PC-3 (cell line): ENCODE results near the gene MRPL46. TPM values are rescaled to one million over a fixed set of nuclear protein-coding genes. Genes with fewer than 3 reads are reported as not detected.
"Not testable (repeated sequence)": the region's sequence is repeated elsewhere in the genome, so short reads cannot be mapped to it uniquely, and the experiment has no call there.

ENCODE experiments used
- ATAC-seq: fragments of 200-7000 bp; cut with Tn5 transposase; 2 replicates; pipeline ENCODE4 v1.9.1; 2020; ENCODE audit warnings: mild to moderate bottlenecking, moderate library complexity
- BruUV-seq: library from RNA; stranded (reverse); fragments of 400-500 nt; replicated peaks from 2 replicates; lab custom pipeline; 2021; lab: Mats Ljungman, UMichigan
- CTCF ChIA-PET: fragments of 300-600 bp; sonication (Branson Sonifier 250); formaldehyde crosslinking; loops from one replicate; lab custom pipeline; 2022; ENCODE audit warnings: antibody characterized with exemption; lab: Charles Lee
- POLR2A ChIA-PET: fragments of 300-600 bp; sonication (Branson Sonifier 250); formaldehyde crosslinking; loops from one replicate; lab custom pipeline; 2022; ENCODE audit warnings: antibody characterized with exemption; ENCODE audit not compliant: unreplicated experiment; lab: Charles Lee
- DNase-seq: peaks from one replicate; pipeline ENCODE4 v3.0.0-alpha.2; 2015
- H2AFZ ChIP-seq: fragments of 300-600 bp; sonication (generic); 2 replicates; pipeline ENCODE4 v1.6.0; 2016; ENCODE audit warnings: antibody characterized with exemption, low read length
- H3F3A ChIP-seq: fragments of 300-600 bp; sonication (generic); one replicate; pipeline ENCODE4 v1.6.0; 2017; ENCODE audit warnings: antibody characterized with exemption, low read length, control low read depth, mild to moderate bottlenecking; ENCODE audit not compliant: unreplicated experiment
- H3K27ac ChIP-seq: fragments of 300-600 bp; sonication (generic); 2 replicates; pipeline ENCODE4 v1.5.1; 2016; ENCODE audit warnings: mild to moderate bottlenecking, low read length
- H3K27me3 ChIP-seq: fragments of 300-600 bp; sonication (generic); 2 replicates; pipeline ENCODE4 v1.6.1; 2016; ENCODE audit warnings: low read length, mixed read lengths
- H3K36me3 ChIP-seq: fragments of 300-600 bp; sonication (generic); 2 replicates; pipeline ENCODE4 v1.6.1; 2016; ENCODE audit warnings: low read depth, mixed run types, low read length, mixed read lengths
- H3K4me1 ChIP-seq: fragments of 300-600 bp; sonication (generic); 2 replicates; pipeline ENCODE4 v1.5.1; 2016; ENCODE audit warnings: low read length; ENCODE audit not compliant: insufficient read depth
- H3K4me2 ChIP-seq: fragments of 300-600 bp; sonication (generic); 2 replicates; pipeline ENCODE4 v1.6.0; 2016; ENCODE audit warnings: low read length
- H3K4me3 ChIP-seq: fragments of 300-600 bp; sonication (generic); 2 replicates; pipeline ENCODE4 v1.5.1; 2016; ENCODE audit warnings: mild to moderate bottlenecking, low read length, mixed read lengths
- H3K79me2 ChIP-seq: fragments of 300-600 bp; sonication (generic); 2 replicates; pipeline ENCODE4 v1.6.1; 2017; ENCODE audit warnings: low read length, mixed read lengths
- H3K9ac ChIP-seq: fragments of 300-600 bp; sonication (generic); 2 replicates; pipeline ENCODE4 v1.6.0; 2016; ENCODE audit warnings: mild to moderate bottlenecking, low read length
- H3K9me2 ChIP-seq: fragments of 300-600 bp; sonication (generic); replicated peaks from 2 replicates; pipeline ENCODE4 v1.6.1; 2016; ENCODE audit warnings: mixed run types, low read length, mixed read lengths
- H3K9me3 ChIP-seq: fragments of 300-600 bp; sonication (generic); 2 replicates; pipeline ENCODE4 v1.6.1; 2016; ENCODE audit warnings: low read length, mixed read lengths
- H4K20me1 ChIP-seq: fragments of 300-600 bp; sonication (generic); 2 replicates; pipeline ENCODE4 v1.6.1; 2016; ENCODE audit warnings: low read length, mixed read lengths
- EZH2 ChIP-seq: fragments of 300-600 bp; sonication (generic); IDR thresholded peaks from one replicate; pipeline ENCODE4 v1.6.1; 2017; ENCODE audit warnings: antibody characterized with exemption, mild to moderate bottlenecking, low read length; ENCODE audit not compliant: unreplicated experiment
- EZH2phosphoT487 ChIP-seq: fragments of 300-600 bp; sonication (generic); IDR thresholded peaks from 2 replicates; pipeline ENCODE4 v1.6.1; 2018; ENCODE audit warnings: mild to moderate bottlenecking, antibody characterized with exemption, low read length, borderline replicate concordance
- intact Hi-C: fragments of 100-400 bp; cut with micrococcal nuclease; formaldehyde crosslinking; loops from 2 replicates; pipeline ENCODE4 v1.9.0; 2023
- total RNA-seq: library from RNA; depleted of rRNA; stranded (reverse); fragments of >200 nt; gene quantifications from 2 replicates; pipeline ENCODE4 v1.2.3, GENCODE V29; 2014
- TF ChIP-seq, protein P1 (sequence below): fragments of 300-600 bp; sonication (generic); conservative IDR thresholded peaks from 2 replicates; pipeline ENCODE4 v1.5.1; 2017; ENCODE audit warnings: antibody characterized with exemption, low read depth, mild to moderate bottlenecking, low read length

The MRPL46 gene
- total RNA-seq, 1 experiment from 2014 or later: 33.9 TPM

- Histone ChIP-seq H3F3A (no peaks in the 10 kb centered on the region), H3K4me1 (no peaks in the 10 kb centered on the region), H4K20me1 (no peaks in the 10 kb centered on the region), H3K9ac (no peak overlapping the region), H2AFZ (no peak overlapping the region), H3K27me3 (no peaks in the 10 kb centered on the region), H3K9me2 (no peaks in the 10 kb centered on the region), H3K36me3 (peaks cover 26% of the 10 kb centered on the region), H3K4me3 (no peak overlapping the region), H3K9me3 (no peaks in the 10 kb centered on the region), H3K79me2 (no peaks in the 10 kb centered on the region), H3K4me2 (no peak overlapping the region), H3K27ac (no peak overlapping the region)
- no peak for DNase-seq
- CTCF ChIA-PET: no interaction called here
- BruUV-seq: no TSS peak
- TF ChIP-seq EZH2phosphoT487 (no peak), EZH2 (no peak)
- POLR2A ChIA-PET: no interaction called here
- ATAC-seq: no peak
- intact Hi-C loops: no loop called here
Measured at GRCh38 chr15:88477126-88477525, 9.9 kb upstream of the MRPL46 start.

- peak; percentile 46; the same call in 1 of the 2 replicates for ATAC-seq
- Histone ChIP-seq H4K20me1 (no peaks in the 10 kb centered on the region), H3F3A (no peaks in the 10 kb centered on the region), H3K27ac (no peak overlapping the region), H3K79me2 (no peaks in the 10 kb centered on the region; the same call in 1 of the 2 replicates), H2AFZ (no peak overlapping the region), H3K4me1 (no peaks in the 10 kb centered on the region), H3K36me3 (peaks cover 26% of the 10 kb centered on the region), H3K9ac (no peak overlapping the region), H3K9me3 (no peaks in the 10 kb centered on the region), H3K4me3 (no peak overlapping the region), H3K9me2 (no peaks in the 10 kb centered on the region), H3K27me3 (no peaks in the 10 kb centered on the region), H3K4me2 (no peak overlapping the region)
- ChIA-PET POLR2A (no interaction called here), CTCF (no interaction called here)
- no peak for TF ChIP-seq EZH2
- TF ChIP-seq, protein P1, sequence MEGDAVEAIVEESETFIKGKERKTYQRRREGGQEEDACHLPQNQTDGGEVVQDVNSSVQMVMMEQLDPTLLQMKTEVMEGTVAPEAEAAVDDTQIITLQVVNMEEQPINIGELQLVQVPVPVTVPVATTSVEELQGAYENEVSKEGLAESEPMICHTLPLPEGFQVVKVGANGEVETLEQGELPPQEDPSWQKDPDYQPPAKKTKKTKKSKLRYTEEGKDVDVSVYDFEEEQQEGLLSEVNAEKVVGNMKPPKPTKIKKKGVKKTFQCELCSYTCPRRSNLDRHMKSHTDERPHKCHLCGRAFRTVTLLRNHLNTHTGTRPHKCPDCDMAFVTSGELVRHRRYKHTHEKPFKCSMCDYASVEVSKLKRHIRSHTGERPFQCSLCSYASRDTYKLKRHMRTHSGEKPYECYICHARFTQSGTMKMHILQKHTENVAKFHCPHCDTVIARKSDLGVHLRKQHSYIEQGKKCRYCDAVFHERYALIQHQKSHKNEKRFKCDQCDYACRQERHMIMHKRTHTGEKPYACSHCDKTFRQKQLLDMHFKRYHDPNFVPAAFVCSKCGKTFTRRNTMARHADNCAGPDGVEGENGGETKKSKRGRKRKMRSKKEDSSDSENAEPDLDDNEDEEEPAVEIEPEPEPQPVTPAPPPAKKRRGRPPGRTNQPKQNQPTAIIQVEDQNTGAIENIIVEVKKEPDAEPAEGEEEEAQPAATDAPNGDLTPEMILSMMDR: peak; percentile 67
- TF ChIP-seq EZH2phosphoT487: no peak
- intact Hi-C loops: loop anchor here (1.0 kb wide), 1 partner anchor 138 kb away; no protein-coding TSS in a partner anchor
- BruUV-seq: no TSS peak
- peak; percentile 60 for DNase-seq
Measured at GRCh38 chr15:88476635-88477060, 9.5 kb upstream of the MRPL46 start.

DNA sequence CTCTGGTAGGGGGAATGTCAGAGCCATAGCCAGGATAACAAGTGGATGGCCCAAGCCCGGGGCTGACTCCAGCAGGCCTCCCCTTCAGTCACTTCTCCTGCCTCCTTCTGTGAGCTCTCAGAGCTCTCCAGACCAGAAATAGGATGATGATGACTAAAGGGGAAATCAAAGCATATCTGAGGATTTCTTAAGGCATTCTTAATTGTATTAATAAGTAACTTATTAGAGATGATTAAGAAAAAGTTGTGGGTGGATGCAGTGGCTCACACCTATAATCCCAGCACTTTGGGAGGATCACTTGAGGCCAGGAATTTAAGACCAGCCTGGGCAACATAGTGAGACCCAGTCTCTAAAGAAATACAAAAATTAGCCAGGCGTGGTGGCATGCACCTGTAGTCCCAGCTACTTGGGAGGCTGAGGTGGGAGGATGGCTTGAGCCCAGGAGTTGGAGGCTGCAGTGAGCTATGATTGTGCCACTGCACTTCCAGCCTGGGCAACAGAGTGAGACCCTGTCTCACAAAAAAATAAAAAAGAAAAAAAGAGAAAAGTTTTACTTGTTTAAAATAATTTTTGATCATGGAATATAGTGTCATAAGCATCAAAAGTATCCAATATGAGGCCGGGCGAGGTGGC, 6.6 kb upstream of the MRPL46 start:
- H3K4me2 ChIP-seq, H4K20me1 ChIP-seq, H3K9ac ChIP-seq, BruUV-seq, ATAC-seq, H2AFZ ChIP-seq, H3F3A ChIP-seq, H3K4me1 ChIP-seq, intact Hi-C loops, H3K9me2 ChIP-seq, CTCF ChIA-PET, POLR2A ChIA-PET, H3K9me3 ChIP-seq, H3K4me3 ChIP-seq, H3K27me3 ChIP-seq, H3K27ac ChIP-seq, DNase-seq: not testable (repeated sequence)
- Histone ChIP-seq H3K79me2 (peaks cover 23% of the 10 kb centered on the region), H3K36me3 (peaks cover 33% of the 10 kb centered on the region)
